Measurements from ENCODE around the gene SIRPB2. TPM values are rescaled to one million over a fixed set of nuclear protein-coding genes. Genes with fewer than 3 reads are reported as not detected.

Gene SIRPB2
- polyA plus RNA-seq, 1 donor, result 1.6 TPM

DNA sequence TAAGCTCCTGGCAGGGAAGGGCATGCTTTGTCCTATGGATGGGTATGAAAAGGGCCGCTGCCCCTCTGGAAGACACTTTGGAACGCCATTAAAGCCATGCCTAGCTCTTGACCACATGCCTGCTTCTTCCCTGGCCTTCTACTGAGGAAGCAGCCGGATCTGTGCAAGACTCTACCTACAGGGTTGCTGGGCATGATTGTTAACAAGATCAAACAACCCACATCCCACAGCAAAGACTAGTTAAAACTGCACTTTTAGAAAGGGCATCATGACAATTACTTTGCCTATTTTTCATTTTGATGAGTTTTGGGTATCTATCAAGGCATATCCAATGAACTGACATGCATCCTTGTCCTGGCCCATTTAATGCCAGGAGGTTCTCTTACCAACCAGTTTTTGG lies 50.1 kb downstream of the SIRPB2 start:
- DNase-seq (ENCODE audit: low read depth), result no peak

DNA sequence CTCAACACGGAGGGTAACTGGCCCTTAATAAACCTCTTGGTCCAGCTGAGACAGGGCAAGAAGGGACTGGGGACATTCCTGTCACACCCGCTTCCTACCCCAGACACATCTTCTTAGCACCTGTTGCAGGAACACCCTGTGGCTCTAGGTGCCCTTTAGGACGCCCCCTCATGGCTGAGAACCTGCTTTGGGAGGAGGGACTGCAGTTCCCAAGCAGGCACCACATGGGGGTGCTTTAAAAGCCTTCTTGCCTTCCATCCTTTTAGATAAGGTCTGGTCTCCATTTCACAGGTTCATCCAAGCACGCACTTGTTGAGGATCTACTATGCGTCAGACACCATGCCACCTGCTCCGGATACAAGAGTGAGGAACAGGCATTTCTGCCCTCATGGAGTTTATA lies 51.2 kb downstream of the SIRPB2 start:
- no peak for DNase-seq (ENCODE audit: low read depth)

GRCh38 chr20:1438361-1438760 lies 52.9 kb downstream of the SIRPB2 start:
- no peak for DNase-seq (ENCODE audit: low read depth)

- no peak for DNase-seq (ENCODE audit: low read depth)
Measured at GRCh38 chr20:1437235-1437904, 53.9 kb downstream of the SIRPB2 start.

DNA sequence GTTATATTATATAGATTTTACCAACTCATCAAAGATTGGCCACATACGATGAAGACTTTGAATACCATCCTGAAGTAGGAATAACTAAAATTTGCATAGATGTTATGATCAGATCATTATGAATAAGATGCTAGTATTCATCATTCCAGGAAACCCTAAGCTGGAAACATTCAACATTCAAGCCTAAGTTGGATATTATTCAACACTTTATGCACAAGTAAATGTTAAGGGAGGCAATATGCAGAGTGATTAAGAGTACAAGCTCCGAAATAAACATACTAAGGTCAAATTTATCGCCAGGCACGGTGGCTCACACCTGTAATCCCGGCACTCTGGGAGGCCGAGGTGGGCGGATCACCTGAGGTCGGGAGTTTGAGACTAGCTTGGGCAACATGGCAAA lies 55.0 kb downstream of the SIRPB2 start:
- no peak for DNase-seq (ENCODE audit: low read depth)

- no peak for DNase-seq (ENCODE audit: low read depth)
Measured at GRCh38 chr20:1435337-1435699, 55.9 kb downstream of the SIRPB2 start.

- no peak for DNase-seq (ENCODE audit: low read depth)
Measured at GRCh38 chr20:1434571-1435336, 56.5 kb downstream of the SIRPB2 start.

GRCh38 chr20:1431158-1431557 lies 60.1 kb downstream of the SIRPB2 start:
- DNase-seq (ENCODE audit: low read depth), result no peak

DNA sequence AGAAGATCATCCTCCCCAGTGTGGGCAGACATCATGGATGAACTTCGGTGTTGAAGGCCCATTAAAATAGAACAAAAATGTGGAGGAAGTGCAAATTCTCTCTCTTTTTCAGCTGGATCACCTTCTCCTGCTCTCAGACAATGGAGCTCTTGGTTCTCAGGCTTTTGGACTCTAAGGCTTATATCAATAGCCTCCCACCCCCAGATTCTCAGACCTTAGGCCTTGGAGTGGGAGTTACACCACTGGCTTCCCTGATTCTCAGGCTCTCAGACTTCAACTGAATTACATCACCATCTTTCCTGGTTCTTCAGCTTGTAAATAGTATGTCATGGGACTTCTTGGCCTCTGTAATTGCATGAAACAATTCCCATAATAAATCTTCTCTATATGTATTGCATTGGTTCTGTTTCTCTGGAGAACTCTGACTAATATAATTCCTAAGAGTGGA lies 61.2 kb downstream of the SIRPB2 start:
- DNase-seq (ENCODE audit: low read depth), result no peak

DNA sequence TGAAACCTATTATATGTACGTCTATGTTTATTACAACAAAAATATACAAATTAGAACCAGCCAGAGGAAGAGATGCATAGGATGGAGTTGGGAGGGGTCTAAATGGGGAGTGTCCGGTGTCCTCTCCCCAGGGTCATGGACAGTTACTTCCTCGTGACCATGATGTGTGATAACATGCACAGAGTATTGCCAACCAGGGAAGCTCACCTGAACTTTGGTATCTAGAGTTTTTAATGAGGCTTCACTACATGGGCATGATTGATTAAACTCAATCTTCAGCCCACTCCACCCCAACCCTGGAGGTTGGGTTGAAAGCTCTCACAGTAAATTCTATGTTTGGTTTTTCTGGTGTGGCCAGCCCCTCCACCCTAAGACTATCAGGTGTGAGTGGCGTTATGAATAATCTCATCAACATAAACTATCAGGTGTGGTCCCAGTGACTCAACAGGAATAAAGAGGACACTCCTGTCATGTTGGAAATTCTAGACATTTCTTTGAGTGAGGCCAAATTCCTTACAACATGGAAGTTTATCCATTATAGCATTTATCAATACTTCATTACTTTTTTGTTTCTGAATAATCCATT lies 62.0 kb downstream of the SIRPB2 start:
- no peak for DNase-seq (ENCODE audit: low read depth)

- DNase-seq (ENCODE audit: low read depth), result no peak
Measured at GRCh38 chr20:1427457-1428054, 63.7 kb downstream of the SIRPB2 start.

GRCh38 chr20:1426231-1426849 lies 64.9 kb downstream of the SIRPB2 start:
- no peak for DNase-seq (ENCODE audit: low read depth)

Other genes with a start within 250 kb of the SIRPB2 start
- gene SNPH, start 225.1 kb downstream of the SIRPB2 start, polyA plus RNA-seq (ENCODE audit: insufficient read length), result 9.0 TPM
- 1.5 TPM for gene SDCBP2, start 162.3 kb downstream of the SIRPB2 start, polyA plus RNA-seq (ENCODE audit: insufficient read length)
- gene FKBP1A, start 98.4 kb downstream of the SIRPB2 start, polyA plus RNA-seq (ENCODE audit: insufficient read length), result 240 TPM
- 67.3 TPM for gene NSFL1C, start 24.6 kb downstream of the SIRPB2 start, polyA plus RNA-seq (ENCODE audit: insufficient read length)
- not detected for gene SIRPD, start 66.3 kb upstream of the SIRPB2 start, polyA plus RNA-seq (ENCODE audit: insufficient read length)
- 1.7 TPM for gene SIRPB1, start 128.6 kb upstream of the SIRPB2 start, polyA plus RNA-seq (ENCODE audit: insufficient read length)
- gene SIRPG, start 166.4 kb upstream of the SIRPB2 start, polyA plus RNA-seq (ENCODE audit: insufficient read length), result not detected

Measured in forelimb muscle (tissue), 1 donor.